ENCODE data around the gene ANKRD33.

Gene ANKRD33

GRCh38 chr12:51887476-51888315 lies at the start of gene ANKRD33:
Gene ANKRD33 (plus strand): TSS chr12:51888103. CDS start chr12:51888187, 84 bp downstream.
- DNase-seq: no peak

GRCh38 chr12:51838762-51839161 lies 49.1 kb upstream of the ANKRD33 start:
- no peak for DNase-seq

GRCh38 chr12:51839310-51839947 lies 48.5 kb upstream of the ANKRD33 start:
- DNase-seq: no peak

GRCh38 chr12:51840966-51841365 lies 46.9 kb upstream of the ANKRD33 start:
- DNase-seq: no peak

GRCh38 chr12:51841727-51842126 lies 46.2 kb upstream of the ANKRD33 start:
- DNase-seq: no peak

GRCh38 chr12:51844854-51845253 lies 43.0 kb upstream of the ANKRD33 start:
- no peak for DNase-seq

GRCh38 chr12:51845482-51845881 lies 42.4 kb upstream of the ANKRD33 start:
- DNase-seq: no peak

- DNase-seq: no peak
Measured at GRCh38 chr12:51846271-51846691, 41.6 kb upstream of the ANKRD33 start.

GRCh38 chr12:51846911-51847642 lies 40.8 kb upstream of the ANKRD33 start:
- no peak for DNase-seq

- no peak for DNase-seq
Measured at GRCh38 chr12:51847643-51848325, 40.1 kb upstream of the ANKRD33 start.

GRCh38 chr12:51848326-51848727 lies 39.6 kb upstream of the ANKRD33 start, which contains the start of gene FIGNL2:
Gene FIGNL2 (minus strand): TSS chr12:51848718. CDS start chr12:51822413, 26,305 bp downstream.
- DNase-seq: no peak

GRCh38 chr12:51848841-51849735 lies 38.8 kb upstream of the ANKRD33 start:
- no peak for DNase-seq

GRCh38 chr12:51850081-51850964 lies 37.6 kb upstream of the ANKRD33 start:
- no peak for DNase-seq

- no peak for DNase-seq
Measured at GRCh38 chr12:51850965-51851299, 37.0 kb upstream of the ANKRD33 start.

- DNase-seq: peak; percentile 40
Measured at GRCh38 chr12:51851413-51852124, 36.3 kb upstream of the ANKRD33 start.

- no peak for DNase-seq
Measured at GRCh38 chr12:51852404-51853137, 35.3 kb upstream of the ANKRD33 start.

- no peak for DNase-seq
Measured at GRCh38 chr12:51855586-51856428, 32.1 kb upstream of the ANKRD33 start.

GRCh38 chr12:51860986-51861385 lies 26.9 kb upstream of the ANKRD33 start:
- DNase-seq: no peak
